ENCODE data around the gene RSPH1. TPM values are rescaled to one million over a fixed set of nuclear protein-coding genes. Genes with fewer than 3 reads are reported as not detected.

RSPH1 gene
- total RNA-seq, 1 experiment from 2014 or later, result 0.51 TPM

GRCh38 chr21:42423685-42424084 is 72.3 kb downstream of the RSPH1 start:
- POLR2A ChIA-PET (ENCODE audit: unreplicated experiment), result no interaction called here
- H3K4me2 ChIP-seq (ENCODE audit: low read length), result no peak overlapping the region
- intact Hi-C loops (cut with micrococcal nuclease), result no loop called here
- no peaks in the 10 kb centered on the region for H3K9me3 ChIP-seq (ENCODE audit: low read length)
- no peak for TF ChIP-seq EZH2 (IDR thresholded peaks at IDR 0.05; ENCODE audit: low read length, unreplicated experiment)
- TF ChIP-seq EZH2phosphoT487 (IDR thresholded peaks at IDR 0.05; ENCODE audit: borderline replicate concordance, low read length), result no peak
- TF ChIP-seq CTCF (conservative IDR thresholded peaks at IDR 0.05; ENCODE audit: low read depth, low read length), result no peak
- H3F3A ChIP-seq (ENCODE audit: low read length, unreplicated experiment), result no peaks in the 10 kb centered on the region
- no peak for ATAC-seq
- H3K9me2 ChIP-seq (replicated peaks; ENCODE audit: low read length), result no peaks in the 10 kb centered on the region
- no peak overlapping the region for H3K9ac ChIP-seq (ENCODE audit: low read length)
- DNase-seq, result no peak
- no peaks in the 10 kb centered on the region for H4K20me1 ChIP-seq (ENCODE audit: low read length)
- CTCF ChIA-PET, result no interaction called here
- H3K4me1 ChIP-seq (ENCODE audit: insufficient read depth, low read length), result no peaks in the 10 kb centered on the region
- H2AFZ ChIP-seq (ENCODE audit: low read length), result no peak overlapping the region
- no peak overlapping the region for H3K27ac ChIP-seq (ENCODE audit: low read length)
- no peak overlapping the region for H3K4me3 ChIP-seq (ENCODE audit: low read length)
- H3K79me2 ChIP-seq (ENCODE audit: low read length), result no peaks in the 10 kb centered on the region
- peaks cover 31% of the 10 kb centered on the region for H3K27me3 ChIP-seq (ENCODE audit: low read length)
- no TSS peak for BruUV-seq (replicated peaks)
- no peaks in the 10 kb centered on the region for H3K36me3 ChIP-seq (ENCODE audit: low read depth, low read length)

- no peaks in the 10 kb centered on the region for H4K20me1 ChIP-seq (ENCODE audit: low read length)
- POLR2A ChIA-PET (ENCODE audit: unreplicated experiment), result no interaction called here
- H3K27me3 ChIP-seq (ENCODE audit: low read length), result peaks cover 31% of the 10 kb centered on the region
- H3K9me2 ChIP-seq (replicated peaks; ENCODE audit: low read length), result no peaks in the 10 kb centered on the region
- no TSS peak for BruUV-seq (replicated peaks)
- intact Hi-C loops (cut with micrococcal nuclease), result no loop called here
- no peak overlapping the region for H3K4me3 ChIP-seq (ENCODE audit: low read length)
- no peaks in the 10 kb centered on the region for H3K9me3 ChIP-seq (ENCODE audit: low read length)
- H3K36me3 ChIP-seq (ENCODE audit: low read depth, low read length), result no peaks in the 10 kb centered on the region
- no peak overlapping the region for H3K4me2 ChIP-seq (ENCODE audit: low read length)
- no peak overlapping the region for H3K27ac ChIP-seq (ENCODE audit: low read length)
- ATAC-seq, result no peak
- CTCF ChIA-PET, result no interaction called here
- no peaks in the 10 kb centered on the region for H3K79me2 ChIP-seq (ENCODE audit: low read length)
- no peak for DNase-seq
- no peak overlapping the region for H2AFZ ChIP-seq (ENCODE audit: low read length)
- H3F3A ChIP-seq (ENCODE audit: low read length, unreplicated experiment), result no peaks in the 10 kb centered on the region
- TF ChIP-seq EZH2phosphoT487 (IDR thresholded peaks at IDR 0.05; ENCODE audit: borderline replicate concordance, low read length) (no peak), EZH2 (IDR thresholded peaks at IDR 0.05; ENCODE audit: low read length, unreplicated experiment) (no peak), CTCF (conservative IDR thresholded peaks at IDR 0.05; ENCODE audit: low read depth, low read length) (no peak)
- no peaks in the 10 kb centered on the region for H3K4me1 ChIP-seq (ENCODE audit: insufficient read depth, low read length)
- no peak overlapping the region for H3K9ac ChIP-seq (ENCODE audit: low read length)
Observed at GRCh38 chr21:42423197-42423675, 72.8 kb downstream of the RSPH1 start.

Other genes with a start within 250 kb of the RSPH1 start
- gene TFF3, start 180.8 kb downstream of the RSPH1 start, total RNA-seq (2014; rRNA removed), result 2.8 and 9.1 TPM in 2 replicates
- 21.1 and 22.9 TPM in 2 replicates for gene TFF2, start 145.2 kb downstream of the RSPH1 start, total RNA-seq (2014; rRNA removed)
- 99.2 and 111 TPM in 2 replicates for gene TFF1, start 129.7 kb downstream of the RSPH1 start, total RNA-seq (2014; rRNA removed)
- gene TMPRSS3, start 100.2 kb downstream of the RSPH1 start, total RNA-seq (2014; rRNA removed), result not detected in 2 replicates
- gene UBASH3A, start 92.3 kb downstream of the RSPH1 start, total RNA-seq (2014; rRNA removed), result 1.0 TPM in 1 of 2 replicates, not detected in the other
- gene SLC37A1, start 17.6 kb upstream of the RSPH1 start, total RNA-seq (2014; rRNA removed), result 34.2 and 38.3 TPM in 2 replicates
- 0.33 and 1.3 TPM in 2 replicates for gene PDE9A, start 157.4 kb upstream of the RSPH1 start, total RNA-seq (2014; rRNA removed)